MM.1S (cell line): Measurements from ENCODE around the gene TMEM178B.

ENCODE experiments used
- DNase-seq: peaks from one replicate; pipeline ENCODE4 v3.0.0-alpha.2; 2015
- H2AFZ ChIP-seq: fragments of 300-600 bp; sonication (generic); 2 replicates; pipeline ENCODE4 v1.6.0; 2016; ENCODE audit warnings: antibody characterized with exemption, low read length
- H3F3A ChIP-seq: fragments of 300-600 bp; sonication (generic); 2 replicates; pipeline ENCODE4 v1.6.1; 2016; ENCODE audit warnings: mild to moderate bottlenecking, antibody characterized with exemption, low read length, moderate library complexity, mixed read lengths; ENCODE audit not compliant: insufficient read depth
- H3K27ac ChIP-seq: fragments of 300-600 bp; sonication (generic); 2 replicates; pipeline ENCODE4 v1.5.1; 2016; ENCODE audit warnings: mild to moderate bottlenecking, low read length
- H3K27me3 ChIP-seq: fragments of 300-600 bp; sonication (generic); replicated peaks from 2 replicates; pipeline ENCODE4 v1.6.0; 2016; ENCODE audit warnings: low read length; ENCODE audit not compliant: insufficient read depth
- H3K36me3 ChIP-seq: fragments of 300-600 bp; sonication (generic); replicated peaks from 2 replicates; pipeline ENCODE4 v1.6.1; 2016; ENCODE audit warnings: mild to moderate bottlenecking, low read length, mixed read lengths; ENCODE audit not compliant: insufficient read depth
- H3K4me1 ChIP-seq: fragments of 300-600 bp; sonication (generic); 2 replicates; pipeline ENCODE4 v1.6.1; 2016; ENCODE audit warnings: low read length, mixed read lengths
- H3K4me2 ChIP-seq: fragments of 300-600 bp; sonication (generic); 2 replicates; pipeline ENCODE4 v1.6.0; 2016; ENCODE audit warnings: low read depth, low read length
- H3K4me3 ChIP-seq: fragments of 300-600 bp; sonication (generic); 2 replicates; pipeline ENCODE4 v1.5.1; 2016; ENCODE audit warnings: low read length, mixed read lengths
- H3K79me2 ChIP-seq: fragments of 300-600 bp; sonication (generic); 2 replicates; pipeline ENCODE4 v1.6.1; 2016; ENCODE audit warnings: mixed run types, low read length, mixed read lengths
- H3K9ac ChIP-seq: fragments of 300-600 bp; sonication (generic); 2 replicates; pipeline ENCODE4 v1.6.1; 2016; ENCODE audit warnings: low read length, mixed read lengths
- H3K9me2 ChIP-seq: fragments of 300-600 bp; sonication (generic); replicated peaks from 2 replicates; pipeline ENCODE4 v1.6.1; 2016; ENCODE audit warnings: mild to moderate bottlenecking, low read length, mixed read lengths; ENCODE audit not compliant: insufficient read depth
- H3K9me3 ChIP-seq: fragments of 300-600 bp; sonication (generic); replicated peaks from 2 replicates; pipeline ENCODE4 v1.6.1; 2016; ENCODE audit warnings: mild to moderate bottlenecking, low read length, mixed read lengths; ENCODE audit not compliant: insufficient read depth
- H4K20me1 ChIP-seq: fragments of 300-600 bp; sonication (generic); 2 replicates; pipeline ENCODE4 v1.6.1; 2016; ENCODE audit warnings: mild to moderate bottlenecking, low read length, moderate library complexity, mixed read lengths; ENCODE audit not compliant: insufficient read depth
- EZH2 ChIP-seq: fragments of 300-600 bp; sonication (generic); optimal IDR thresholded peaks from 2 replicates; pipeline ENCODE3; 2017; ENCODE audit warnings: low read depth, mild to moderate bottlenecking, antibody characterized with exemption, low read length, mixed read lengths
- EZH2phosphoT487 ChIP-seq: fragments of 300-600 bp; sonication (generic); IDR thresholded peaks from 2 replicates; pipeline ENCODE4 v1.6.1; 2018; ENCODE audit warnings: antibody characterized with exemption, low read length
- TF ChIP-seq, protein P1 (sequence below): fragments of 300-600 bp; sonication (generic); IDR thresholded peaks from 2 replicates; pipeline ENCODE4 v1.5.1; 2016; ENCODE audit warnings: antibody characterized with exemption, low read length, mixed read lengths

The TMEM178B gene

GRCh38 chr7:141418066-141418465, 344.2 kb downstream of the TMEM178B start:
- Histone ChIP-seq H3K9me2 (no peaks in the 10 kb centered on the region), H3K79me2 (no peaks in the 10 kb centered on the region)

GRCh38 chr7:141421306-141421705, 347.4 kb downstream of the TMEM178B start:
- H3K27ac ChIP-seq: no peak overlapping the region
- no peaks in the 10 kb centered on the region for H3K9me2 ChIP-seq
- no peak overlapping the region for H3K4me3 ChIP-seq
- no peak overlapping the region for H3K4me2 ChIP-seq
- TF ChIP-seq EZH2phosphoT487: no peak
- TF ChIP-seq EZH2: no peak
- TF ChIP-seq, protein P1, sequence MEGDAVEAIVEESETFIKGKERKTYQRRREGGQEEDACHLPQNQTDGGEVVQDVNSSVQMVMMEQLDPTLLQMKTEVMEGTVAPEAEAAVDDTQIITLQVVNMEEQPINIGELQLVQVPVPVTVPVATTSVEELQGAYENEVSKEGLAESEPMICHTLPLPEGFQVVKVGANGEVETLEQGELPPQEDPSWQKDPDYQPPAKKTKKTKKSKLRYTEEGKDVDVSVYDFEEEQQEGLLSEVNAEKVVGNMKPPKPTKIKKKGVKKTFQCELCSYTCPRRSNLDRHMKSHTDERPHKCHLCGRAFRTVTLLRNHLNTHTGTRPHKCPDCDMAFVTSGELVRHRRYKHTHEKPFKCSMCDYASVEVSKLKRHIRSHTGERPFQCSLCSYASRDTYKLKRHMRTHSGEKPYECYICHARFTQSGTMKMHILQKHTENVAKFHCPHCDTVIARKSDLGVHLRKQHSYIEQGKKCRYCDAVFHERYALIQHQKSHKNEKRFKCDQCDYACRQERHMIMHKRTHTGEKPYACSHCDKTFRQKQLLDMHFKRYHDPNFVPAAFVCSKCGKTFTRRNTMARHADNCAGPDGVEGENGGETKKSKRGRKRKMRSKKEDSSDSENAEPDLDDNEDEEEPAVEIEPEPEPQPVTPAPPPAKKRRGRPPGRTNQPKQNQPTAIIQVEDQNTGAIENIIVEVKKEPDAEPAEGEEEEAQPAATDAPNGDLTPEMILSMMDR: no peak
- H4K20me1 ChIP-seq: no peaks in the 10 kb centered on the region
- H3K9me3 ChIP-seq: no peaks in the 10 kb centered on the region
- no peaks in the 10 kb centered on the region; the same call in 1 of the 2 replicates for H3K4me1 ChIP-seq
- DNase-seq: no peak
- H3K36me3 ChIP-seq: no peaks in the 10 kb centered on the region
- H2AFZ ChIP-seq: no peak overlapping the region
- no peaks in the 10 kb centered on the region for H3K27me3 ChIP-seq
- no peak overlapping the region for H3K9ac ChIP-seq
- no peaks in the 10 kb centered on the region for H3F3A ChIP-seq
- no peaks in the 10 kb centered on the region for H3K79me2 ChIP-seq

More at GRCh38 chr7:141418066-141418465, 344.2 kb downstream of the TMEM178B start:
- no peak for TF ChIP-seq EZH2
- TF ChIP-seq EZH2phosphoT487: no peak
- TF ChIP-seq, protein P1: no peak
- H3K36me3 ChIP-seq: no peaks in the 10 kb centered on the region
- H2AFZ ChIP-seq: no peak overlapping the region
- no peak overlapping the region for H3K9ac ChIP-seq
- H4K20me1 ChIP-seq: no peaks in the 10 kb centered on the region
- no peaks in the 10 kb centered on the region for H3K4me1 ChIP-seq
- no peak for DNase-seq
- H3K4me2 ChIP-seq: no peak overlapping the region
- H3K27me3 ChIP-seq: no peaks in the 10 kb centered on the region
- no peaks in the 10 kb centered on the region for H3K9me3 ChIP-seq
- H3K27ac ChIP-seq: no peak overlapping the region
- H3F3A ChIP-seq: no peaks in the 10 kb centered on the region
- H3K4me3 ChIP-seq: no peak overlapping the region

DNA sequence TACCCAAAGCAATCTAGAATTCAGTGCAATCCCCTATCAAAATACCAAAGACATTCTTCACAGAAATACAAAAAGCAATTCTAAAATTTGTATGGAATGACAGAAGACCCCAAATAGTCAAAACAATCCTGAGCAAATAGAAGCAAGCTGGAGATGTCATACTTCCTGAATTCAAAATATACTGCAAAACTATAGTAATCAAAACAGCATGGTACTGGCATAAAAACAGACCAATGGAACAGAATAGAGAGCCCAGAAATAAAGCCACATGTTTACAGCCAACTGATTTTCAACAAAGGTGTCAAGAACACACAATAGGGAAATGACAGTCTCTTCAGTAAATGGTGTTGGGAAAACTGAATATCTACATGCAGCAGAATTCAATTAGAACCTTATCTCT, 353.3 kb downstream of the TMEM178B start:
- no peak for TF ChIP-seq EZH2
- TF ChIP-seq, protein P1: no peak
- no peak for TF ChIP-seq EZH2phosphoT487

More for the DNA sequence above, 353.3 kb downstream of the TMEM178B start:
- no peaks in the 10 kb centered on the region for H3K79me2 ChIP-seq
- no peak overlapping the region for H2AFZ ChIP-seq
- no peak for DNase-seq
- no peak overlapping the region for H3K4me2 ChIP-seq
- no peaks in the 10 kb centered on the region for H3K36me3 ChIP-seq
- H3K4me1 ChIP-seq: no peaks in the 10 kb centered on the region; the same call in 1 of the 2 replicates
- no peaks in the 10 kb centered on the region for H3K27me3 ChIP-seq
- no peak overlapping the region for H3K4me3 ChIP-seq
- no peaks in the 10 kb centered on the region for H3F3A ChIP-seq
- no peak overlapping the region for H3K9ac ChIP-seq
- H3K9me2 ChIP-seq: no peaks in the 10 kb centered on the region
- H3K9me3 ChIP-seq: no peaks in the 10 kb centered on the region
- H3K27ac ChIP-seq: no peak overlapping the region
- H4K20me1 ChIP-seq: no peaks in the 10 kb centered on the region
